GM19193 (cell line): ENCODE data around the gene S100A9.

Experiments
- POLR2A ChIP-seq: IDR thresholded peaks from 4 replicates; pipeline ENCODE4 v1.6.1; 2011; ENCODE audit not compliant: insufficient read depth, insufficient read length; ENCODE audit errors: extremely low read depth

Gene S100A9

DNA sequence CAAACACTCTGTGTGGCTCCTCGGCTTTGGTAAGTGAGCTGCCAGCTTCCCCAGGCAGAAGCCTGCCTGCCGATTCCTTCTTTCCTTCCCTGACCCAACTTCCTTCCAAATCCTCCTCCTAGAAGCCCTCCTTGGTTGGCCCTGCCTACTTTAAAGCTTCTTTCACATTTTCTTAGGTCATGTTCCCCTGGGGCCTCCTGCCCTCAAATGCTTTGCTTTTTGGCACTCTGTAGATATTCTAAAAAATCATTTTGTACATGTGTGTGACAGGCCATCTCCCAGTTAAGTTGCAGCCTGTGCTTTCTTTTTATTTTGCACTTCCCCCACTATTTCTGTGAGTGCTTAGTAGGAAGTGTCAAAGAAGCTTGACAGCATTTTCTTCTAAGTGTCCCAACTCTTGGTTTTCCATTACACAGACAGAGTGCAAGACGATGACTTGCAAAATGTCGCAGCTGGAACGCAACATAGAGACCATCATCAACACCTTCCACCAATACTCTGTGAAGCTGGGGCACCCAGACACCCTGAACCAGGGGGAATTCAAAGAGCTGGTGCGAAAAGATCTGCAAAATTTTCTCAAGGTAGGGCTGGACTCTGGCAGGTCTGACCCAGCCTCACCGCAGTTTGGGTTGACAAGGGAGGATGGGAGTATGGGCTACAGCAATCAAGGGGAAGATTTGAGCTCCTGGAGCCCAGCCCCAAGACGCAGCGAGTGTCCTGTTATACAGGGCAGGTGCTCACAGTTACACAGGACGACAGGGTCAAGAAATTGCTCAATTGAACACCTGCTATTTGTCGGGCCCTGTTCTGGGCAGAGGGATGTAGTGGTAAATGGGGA, at the start of gene S100A9:
Gene S100A9, plus strand, starts transcription at position 2 of the 838 bp plus-strand sequence. Its CDS starts 430 bp downstream, at position 432.
- TF ChIP-seq POLR2A: no peak

DNA sequence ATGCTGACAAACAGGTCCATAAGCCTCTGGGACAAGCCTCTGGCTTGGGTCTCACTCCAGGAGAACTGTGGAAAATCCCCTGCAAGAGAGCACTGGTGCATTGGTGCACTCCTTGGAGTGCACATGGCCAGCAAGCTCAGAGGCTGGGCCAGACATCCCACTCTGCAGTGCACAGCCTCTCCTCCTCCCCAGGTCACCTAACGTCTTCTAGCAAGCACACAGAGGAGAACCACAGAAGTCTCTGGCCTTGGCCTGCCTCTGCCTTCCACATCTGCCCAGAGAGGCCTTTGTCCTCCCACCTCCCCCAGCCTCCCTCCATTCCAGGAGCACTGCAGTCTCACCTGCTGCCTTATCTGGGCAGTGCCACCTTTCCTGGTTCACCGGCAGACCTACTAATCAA, 49.1 kb upstream of the S100A9 start:
- no peak for TF ChIP-seq POLR2A

DNA sequence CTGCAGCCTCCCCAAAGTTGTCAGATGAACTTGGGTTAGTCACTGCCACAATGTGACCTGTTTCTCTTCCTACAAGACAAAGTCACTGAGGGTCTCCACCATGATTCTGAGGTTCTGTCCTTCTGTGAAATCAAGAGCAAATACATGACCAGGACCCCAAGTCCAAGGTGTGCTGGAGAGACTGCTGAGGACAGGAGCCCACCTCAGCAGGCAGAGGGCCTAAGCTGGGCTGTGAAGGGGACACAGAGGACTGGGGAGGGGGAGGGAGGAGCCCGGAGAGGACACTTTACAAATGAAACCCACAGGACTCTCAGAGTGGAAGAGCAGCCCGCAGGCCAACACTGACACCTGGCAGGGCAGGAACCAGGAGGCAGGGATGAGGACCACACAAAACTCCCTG, 48.2 kb upstream of the S100A9 start:
- no peak for TF ChIP-seq POLR2A

- no peak for TF ChIP-seq POLR2A
Measured at GRCh38 chr1:153310526-153310925, 47.1 kb upstream of the S100A9 start.

- TF ChIP-seq POLR2A: no peak
Measured at GRCh38 chr1:153312570-153313186, 45.0 kb upstream of the S100A9 start, which contains the start of gene PGLYRP3. PGLYRP3 (minus strand) TSS chr1:153312952; CDS start chr1:153310665, 2,287 bp downstream.

DNA sequence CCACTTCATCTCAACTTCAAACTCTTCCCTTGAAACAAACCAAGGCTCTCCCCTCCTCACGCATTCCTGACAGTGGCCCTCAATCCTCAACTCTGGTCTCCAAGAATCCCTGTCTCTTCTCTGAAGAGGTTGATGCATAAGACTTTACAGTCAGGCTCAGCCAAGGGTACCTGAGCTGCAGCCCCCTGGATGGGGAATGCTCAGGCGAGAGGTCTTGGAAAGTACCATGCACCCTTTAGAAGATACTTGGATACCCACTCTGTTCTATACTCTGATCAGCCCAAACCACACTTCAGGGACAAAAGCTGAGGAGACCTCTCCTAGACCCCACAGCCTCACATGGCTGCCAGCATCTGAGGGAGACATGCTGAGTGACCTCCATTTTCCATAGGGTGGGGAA, 44.4 kb upstream of the S100A9 start:
- no peak for TF ChIP-seq POLR2A

DNA sequence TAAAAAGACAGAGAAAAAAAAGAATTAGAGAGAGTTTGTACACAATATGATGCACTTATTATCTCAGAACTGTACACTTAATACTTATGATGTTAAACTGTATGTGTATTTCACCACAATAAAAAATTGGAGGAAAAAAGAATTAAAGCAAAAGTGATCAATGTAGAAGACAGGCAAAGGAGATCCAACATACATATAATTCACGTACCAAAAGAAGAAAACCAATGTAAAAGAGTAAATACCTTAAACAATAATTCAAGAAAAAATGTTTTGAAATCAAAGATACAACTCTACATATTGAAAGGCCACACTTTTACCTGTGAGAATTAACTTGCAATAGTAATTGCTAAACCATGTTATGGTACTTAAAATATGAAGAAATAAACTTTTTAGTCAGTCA, 35.1 kb upstream of the S100A9 start:
- no peak for TF ChIP-seq POLR2A

DNA sequence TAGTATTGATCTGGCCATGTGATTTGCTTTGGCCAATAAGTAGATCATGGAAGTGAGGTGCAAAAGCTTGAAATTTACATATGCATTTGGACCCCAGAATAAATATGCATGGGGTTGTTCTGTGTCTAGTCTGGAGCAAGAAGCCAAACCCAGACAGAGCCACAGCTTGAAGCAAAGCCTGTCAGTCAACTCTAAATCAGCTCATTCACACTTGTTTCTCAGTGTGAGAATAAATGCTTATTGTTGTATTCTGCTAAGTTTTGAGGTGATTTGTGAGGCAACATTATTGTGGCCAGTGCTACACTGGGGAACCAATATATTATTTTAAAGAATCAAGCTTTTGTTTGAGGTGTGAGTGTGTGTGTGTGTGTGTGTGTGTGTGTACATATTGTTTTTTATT, 32.7 kb upstream of the S100A9 start:
- no peak for TF ChIP-seq POLR2A

GRCh38 chr1:153333902-153334301, 23.8 kb upstream of the S100A9 start:
- no peak for TF ChIP-seq POLR2A

DNA sequence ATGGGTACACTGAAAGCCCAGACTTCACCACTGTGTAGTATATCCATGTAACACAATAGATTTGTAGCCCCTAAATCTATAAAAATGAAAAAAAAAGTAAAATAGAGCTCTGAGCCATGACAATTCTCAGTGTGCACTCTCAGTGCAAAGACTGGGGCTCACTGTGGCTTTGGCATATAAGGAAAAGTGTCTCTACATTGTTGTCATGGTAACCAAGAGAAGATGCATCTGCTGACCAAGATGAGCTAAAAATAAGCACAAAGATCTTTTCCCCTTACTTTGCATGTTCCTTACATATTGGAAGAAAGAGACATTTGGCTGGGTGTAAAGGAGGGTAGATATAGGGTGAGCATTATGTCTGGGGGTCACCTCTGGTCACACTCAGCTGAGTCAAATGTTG, 21.0 kb upstream of the S100A9 start:
- no peak for TF ChIP-seq POLR2A

GRCh38 chr1:153337980-153338853, 19.4 kb upstream of the S100A9 start:
- TF ChIP-seq POLR2A: no peak

DNA sequence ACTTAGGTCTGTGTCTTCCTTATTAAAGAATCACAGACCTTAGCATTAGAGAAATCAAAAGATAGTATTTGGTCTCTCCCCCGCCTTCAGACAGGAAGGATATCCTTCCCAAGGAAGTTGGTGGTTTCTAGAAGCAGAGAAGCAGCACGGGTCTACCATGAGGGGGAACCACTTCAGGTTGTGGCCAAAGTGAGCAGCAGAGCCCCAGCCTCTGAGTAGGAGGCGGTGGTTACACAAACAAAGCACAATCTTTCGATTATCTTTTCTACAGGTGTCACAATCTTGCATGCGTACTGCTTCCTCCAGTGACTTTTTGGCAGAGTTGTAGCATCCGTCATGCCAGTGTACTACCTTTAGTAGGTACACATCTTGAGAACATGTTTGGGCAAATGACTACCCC, 17.9 kb upstream of the S100A9 start:
- TF ChIP-seq POLR2A: no peak

GRCh38 chr1:153340356-153340755, 17.3 kb upstream of the S100A9 start:
- TF ChIP-seq POLR2A: no peak

DNA sequence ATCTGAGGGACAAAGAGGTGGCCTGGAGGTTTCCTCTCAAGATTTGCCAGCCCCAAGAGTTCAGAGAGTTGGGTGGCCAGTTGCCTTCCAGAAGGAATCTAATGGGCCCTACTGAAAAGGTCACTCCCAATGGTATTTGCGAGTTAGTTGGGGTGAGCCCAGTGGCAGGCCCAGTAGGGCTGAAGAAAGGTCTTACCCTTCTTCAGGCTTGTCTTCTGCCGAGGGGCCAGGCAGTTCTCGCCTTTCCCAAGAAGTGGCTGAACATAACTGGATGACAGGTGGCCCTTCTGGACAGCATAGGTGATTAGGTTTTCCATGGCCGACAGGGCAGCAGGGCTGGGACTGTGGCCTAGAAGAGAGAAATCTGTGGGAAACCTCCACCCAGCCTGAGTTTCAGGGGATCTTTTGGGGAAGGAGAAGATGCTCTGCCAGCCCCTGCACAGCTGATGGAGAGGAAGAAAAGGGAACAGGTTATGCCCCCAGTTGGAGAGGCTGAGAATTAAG, 16.2 kb upstream of the S100A9 start:
- no peak for TF ChIP-seq POLR2A

DNA sequence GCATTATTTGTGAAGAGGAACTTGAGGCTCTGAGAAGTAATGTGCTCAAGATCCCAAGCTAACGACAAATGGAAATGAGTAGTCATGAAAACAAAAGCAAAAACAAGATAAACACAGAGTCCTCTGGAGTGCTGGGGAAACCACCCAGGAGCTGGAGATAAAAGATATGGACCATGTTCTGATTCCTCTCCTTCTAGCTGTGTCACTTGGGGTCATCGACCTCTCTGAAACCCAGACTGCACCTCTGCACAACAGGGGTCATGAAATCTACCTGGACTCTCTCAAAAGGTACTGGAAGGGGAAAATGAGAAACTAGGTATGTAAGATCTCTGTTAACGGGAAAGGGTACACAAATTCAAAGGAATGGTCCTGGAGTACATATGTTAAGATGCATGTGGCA, 15.5 kb upstream of the S100A9 start:
- TF ChIP-seq POLR2A: no peak
